Mesenteric fat pad (tissue), 1 donor: ENCODE measurements around the gene ATP10A. TPM values are rescaled to one million over a fixed set of nuclear protein-coding genes. Genes with fewer than 3 reads are reported as not detected.

Experiments used
- microRNA-seq: library from miRNA; unstranded; fragments of <30 nt; microRNA quantifications from one replicate; pipeline ENCODE4 v1.2.0, GENCODE V29; 2020; ENCODE audit warnings: borderline number of aligned reads
- total RNA-seq: library from RNA; stranded (reverse); fragmentation: NEBNext Ultra II Directional; extraction: Animal tissue kit (Norgen Biotek cat#: 25700); gene quantifications from one replicate; pipeline ENCODE4 v1.2.1, GENCODE V29; 2021
- donor health status: DM: yes; HTN: yes; CAD: no.

The ATP10A gene
- total RNA-seq, 1 donor from 2014 or later = 27.2 TPM

Small RNA genes within 50 kb of the gene (microRNA-seq; reads per million reads assigned to microRNA genes)
- gene MIR4715 = not detected
